ENCODE data around the gene RAD50. TPM values are rescaled to one million over a fixed set of nuclear protein-coding genes. Genes with fewer than 3 reads are reported as not detected.
A peak's percentile ranks its signal among the peaks of the same experiment; 100 is the strongest.

The RAD50 gene
- total RNA-seq, 4 donors from 2014 or later = 35.8 to 47.5 (median 41.3) TPM

DNA sequence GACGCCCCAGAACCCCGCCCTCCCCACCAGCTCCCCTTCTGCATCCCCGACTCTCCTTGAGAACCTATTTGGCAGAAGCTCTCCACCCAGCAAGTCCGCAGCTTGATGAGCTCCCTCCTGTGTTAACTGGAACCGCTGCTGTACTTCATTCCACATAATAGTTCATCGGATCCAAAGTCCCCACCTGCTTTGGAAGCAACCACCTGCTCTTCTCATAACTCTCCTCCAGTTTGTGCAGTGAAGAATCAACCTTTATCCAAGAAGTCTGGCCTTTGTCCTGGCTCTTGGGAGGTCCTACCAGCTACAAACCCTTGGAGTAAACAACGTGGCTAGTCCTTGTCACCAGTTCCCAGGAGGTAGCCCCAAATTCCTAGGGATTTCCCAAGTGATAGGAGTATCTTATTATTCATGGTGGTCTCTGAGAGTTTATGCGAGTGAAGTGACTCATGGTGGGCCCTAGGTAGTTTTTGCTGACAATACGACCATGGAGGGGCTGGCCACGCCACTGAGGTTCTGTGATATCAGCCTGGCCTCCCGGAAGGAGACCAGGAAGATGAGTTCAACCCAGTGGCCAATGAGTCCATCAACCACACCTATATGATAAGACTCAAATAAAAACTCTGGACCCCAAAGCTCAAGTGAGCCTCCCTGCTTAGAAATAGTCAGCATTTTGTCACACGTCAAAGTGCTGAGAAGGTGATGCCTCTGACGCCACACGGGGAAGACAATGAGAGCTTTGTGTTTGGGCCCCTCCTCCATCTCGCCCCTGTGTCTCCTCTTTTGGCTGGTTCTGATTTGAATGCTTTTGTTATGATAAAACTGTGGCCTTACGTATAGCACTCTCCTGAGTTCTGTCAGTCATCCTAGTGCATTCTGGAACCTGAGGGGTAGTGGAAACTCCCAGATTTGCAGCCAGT is 113.4 kb downstream of the RAD50 start:
- H3K27ac ChIP-seq = no peak overlapping the region
- peaks cover 0 to 10% (median 0%) of the 10 kb centered on the region in 4 donors for H3K4me1 ChIP-seq
- no peak for DNase-seq
- H3K9me3 ChIP-seq = no peaks in the 10 kb centered on the region
- TF ChIP-seq EP300 (IDR thresholded peaks at IDR 0.05; ENCODE audit: low read depth) (no peak), POLR2A (IDR thresholded peaks at IDR 0.05) (no peak), CTCF (IDR thresholded peaks at IDR 0.05) (no peak), POLR2AphosphoS5 (IDR thresholded peaks at IDR 0.05) (no peak)
- in situ Hi-C loops (cut with MboI; ENCODE audit: low pct_ligation_motif_present in 1 of 4, low pct_unique_long_range_greater_than_20kb in 1 of 4, low sequenced_read_pairs in 3 of 4) = no loop called here
- H3K36me3 ChIP-seq = no peaks in the 10 kb centered on the region
- H3K4me3 ChIP-seq = no peak overlapping the region
- no peaks in the 10 kb centered on the region for H3K27me3 ChIP-seq
- WGBS, 2 donors (ENCODE audit: low coverage in 1 of 2) = 60 to 76% methylated on average over 2 to 16 of the region's 16 CpGs
- intact Hi-C loops (cut with DNase I; ENCODE audit: low total_unique reads) = no loop called here

DNA sequence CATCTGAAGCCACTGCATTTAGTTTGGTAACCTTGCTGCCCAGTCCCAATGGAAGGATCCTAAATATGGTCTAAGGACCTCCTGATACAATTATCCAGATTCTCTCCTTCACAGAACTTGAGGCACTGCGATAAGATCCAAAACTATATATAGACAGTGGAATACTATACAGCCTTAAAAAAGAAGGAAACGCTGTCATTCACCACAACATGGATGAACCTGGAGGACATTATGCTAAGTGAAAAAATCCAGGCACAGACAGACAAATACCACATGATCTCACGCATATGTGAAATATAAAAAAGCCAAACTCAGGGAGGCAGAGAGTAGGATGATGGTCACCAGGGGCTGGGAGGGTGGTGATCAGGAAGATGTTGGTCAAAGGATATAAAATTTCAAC is 114.2 kb downstream of the RAD50 start:
- in situ Hi-C loops (cut with MboI; ENCODE audit: low pct_ligation_motif_present in 1 of 4, low pct_unique_long_range_greater_than_20kb in 1 of 4, low sequenced_read_pairs in 3 of 4) = no loop called here
- H3K27ac ChIP-seq = no peak overlapping the region

GRCh38 chr5:132673488-132673887 is 116.7 kb downstream of the RAD50 start:
- H3K27ac ChIP-seq = no peak overlapping the region
- H3K4me3 ChIP-seq = no peak overlapping the region
- intact Hi-C loops (cut with DNase I; ENCODE audit: low total_unique reads) (no loop called here), in situ Hi-C loops (cut with MboI; ENCODE audit: low pct_ligation_motif_present in 1 of 4, low pct_unique_long_range_greater_than_20kb in 1 of 4, low sequenced_read_pairs in 3 of 4) (no loop called here)
- 87 to 100% methylated on average over 1 of the region's 1 CpG for WGBS, 2 donors (ENCODE audit: low coverage in 1 of 2)
- no peaks in the 10 kb centered on the region for H3K27me3 ChIP-seq
- no peaks in the 10 kb centered on the region for H3K9me3 ChIP-seq
- no peak for DNase-seq
- TF ChIP-seq POLR2AphosphoS5 (IDR thresholded peaks at IDR 0.05) (no peak), POLR2A (IDR thresholded peaks at IDR 0.05) (no peak), CTCF (IDR thresholded peaks at IDR 0.05) (no peak), EP300 (IDR thresholded peaks at IDR 0.05; ENCODE audit: low read depth) (no peak)
- H3K4me1 ChIP-seq = peaks cover 0 to 10% (median 2%) of the 10 kb centered on the region in 4 donors
- H3K36me3 ChIP-seq = no peaks in the 10 kb centered on the region

More for the DNA sequence above, 114.2 kb downstream of the RAD50 start:
- WGBS, 2 donors (ENCODE audit: low coverage in 1 of 2) = 94 to 99% methylated on average over 3 of the region's 3 CpGs
- peaks cover 0 to 10% (median 0%) of the 10 kb centered on the region in 4 donors for H3K4me1 ChIP-seq
- TF ChIP-seq POLR2AphosphoS5 (IDR thresholded peaks at IDR 0.05) (no peak), EP300 (IDR thresholded peaks at IDR 0.05; ENCODE audit: low read depth) (no peak), POLR2A (IDR thresholded peaks at IDR 0.05) (no peak), CTCF (IDR thresholded peaks at IDR 0.05) (no peak)
- H3K27me3 ChIP-seq = no peaks in the 10 kb centered on the region
- no peak overlapping the region for H3K4me3 ChIP-seq
- intact Hi-C loops (cut with DNase I; ENCODE audit: low total_unique reads) = no loop called here
- no peaks in the 10 kb centered on the region for H3K36me3 ChIP-seq
- no peaks in the 10 kb centered on the region for H3K9me3 ChIP-seq
- DNase-seq = no peak

DNA sequence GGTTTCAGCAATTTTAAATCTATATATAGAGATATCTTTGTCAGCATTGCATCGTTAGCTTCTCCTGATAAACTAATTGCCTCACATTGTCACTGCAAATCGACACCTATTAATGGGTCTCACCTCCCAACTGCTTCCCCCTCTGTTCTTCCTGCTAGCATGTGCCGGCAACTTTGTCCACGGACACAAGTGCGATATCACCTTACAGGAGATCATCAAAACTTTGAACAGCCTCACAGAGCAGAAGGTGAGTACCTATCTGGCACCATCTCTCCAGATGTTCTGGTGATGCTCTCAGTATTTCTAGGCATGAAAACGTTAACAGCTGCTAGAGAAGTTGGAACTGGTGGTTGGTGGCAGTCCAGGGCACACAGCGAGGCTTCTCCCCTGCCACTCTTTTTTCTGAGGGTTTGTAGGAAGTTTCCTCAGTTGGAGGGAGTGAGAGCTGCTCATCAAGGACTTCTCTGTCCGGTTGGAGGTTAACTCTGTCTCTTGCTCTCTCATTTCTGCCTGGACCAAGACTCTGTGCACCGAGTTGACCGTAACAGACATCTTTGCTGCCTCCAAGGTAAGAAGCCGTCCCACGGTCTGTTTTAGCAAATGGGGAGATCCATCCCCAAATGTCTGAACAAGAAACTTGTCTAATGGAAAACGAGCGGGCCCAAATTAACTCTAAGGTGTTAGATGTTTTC is 117.3 kb downstream of the RAD50 start, which contains the start of gene IL4:
Gene IL4 (plus strand): TSS at position 51 of the 692 bp plus-strand sequence. CDS start 62 bp downstream, at position 113.
- intact Hi-C loops (cut with DNase I; ENCODE audit: low total_unique reads) (no loop called here), in situ Hi-C loops (cut with MboI; ENCODE audit: low pct_ligation_motif_present in 1 of 4, low pct_unique_long_range_greater_than_20kb in 1 of 4, low sequenced_read_pairs in 3 of 4) (no loop called here)
- TF ChIP-seq POLR2AphosphoS5 (IDR thresholded peaks at IDR 0.05) (no peak), EP300 (IDR thresholded peaks at IDR 0.05; ENCODE audit: low read depth) (no peak), CTCF (IDR thresholded peaks at IDR 0.05) (no peak), POLR2A (IDR thresholded peaks at IDR 0.05) (no peak)
- no peak for DNase-seq
- H3K4me1 ChIP-seq = peaks cover 0 to 10% (median 2%) of the 10 kb centered on the region in 4 donors
- WGBS, 2 donors (ENCODE audit: low coverage in 1 of 2) = 80 to 87% methylated on average over 8 to 14 of the region's 14 CpGs
- H3K27ac ChIP-seq = peak within 1 kb of the TSS; percentile 55 to 71 (median 68)
- no peaks in the 10 kb centered on the region for H3K9me3 ChIP-seq
- no peaks in the 10 kb centered on the region for H3K36me3 ChIP-seq
- H3K27me3 ChIP-seq = no peaks in the 10 kb centered on the region
- no peak within 1 kb of the TSS for H3K4me3 ChIP-seq
